HepG2 (cell line): Measurements from ENCODE around the gene ZNF616. TPM values are rescaled to one million over a fixed set of nuclear protein-coding genes. Genes with fewer than 3 reads are reported as not detected.

Experiments used
- ATF7-NPFF ChIP-seq: sonication (generic); formaldehyde crosslinking; IDR thresholded peaks from 2 replicates; pipeline ENCODE4 v1.8.1; 2023; ENCODE audit warnings: mild to moderate bottlenecking, low read depth, missing genetic modification reagents, moderate library complexity
- EP300 ChIP-seq, 3 experiments: sonication (generic) in 1 of 3; formaldehyde crosslinking in 1 of 3; IDR thresholded peaks; 2 replicates each; pipeline versions ENCODE4 v1.5.1 to v1.6.1; 2011 to 2020; ENCODE audit warnings: low read depth in 2 of 3, low read length in 2 of 3, borderline replicate concordance in 1 of 3, improper control_type of control experiment in 1 of 3, mild to moderate bottlenecking in 1 of 3, missing genetic modification reagents in 1 of 3, moderate library complexity in 1 of 3
- MAFF ChIP-seq: IDR thresholded peaks from 2 replicates; pipeline ENCODE4 v1.6.1; 2011; ENCODE audit warnings: low read depth, low read length, improper control_type of control experiment
- RNF2 ChIP-seq: fragments of 450-650 bp; conservative IDR thresholded peaks from 2 replicates; pipeline ENCODE4 v1.6.1; 2016; ENCODE audit warnings: low read depth
- ZBTB21 ChIP-seq: sonication (generic); formaldehyde crosslinking; IDR thresholded peaks from 2 replicates; pipeline ENCODE4 v1.4.0; 2020; ENCODE audit warnings: missing genetic modification reagents
- ZFP36L2 ChIP-seq: sonication (generic); formaldehyde crosslinking; IDR thresholded peaks from 2 replicates; pipeline ENCODE4 v1.4.0; 2020; ENCODE audit warnings: missing genetic modification reagents
- ZNF468 ChIP-seq: sonication (generic); formaldehyde crosslinking; IDR thresholded peaks from 2 replicates; pipeline ENCODE4 v1.8.0; 2022; ENCODE audit warnings: mild to moderate bottlenecking, moderate library complexity, missing genetic modification reagents
- ZNF549 ChIP-seq: sonication (generic); formaldehyde crosslinking; IDR thresholded peaks from 2 replicates; pipeline ENCODE4 v1.5.0; 2020; ENCODE audit warnings: missing genetic modification reagents
- polyA plus RNA-seq, 8 experiments: library from polyadenylated mRNA; depleted of rRNA in 3 of 8; stranded (reverse) in 7 of 8; unstranded in 1 of 8; fragments of >200 nt; fragmentation: Illumina TruSeq in 4 of 8; extraction: Trizol in 4 of 8; gene quantifications; 2 replicates each; pipeline versions ENCODE4 v1.2.1 to v1.2.3, GENCODE V29; 2011 to 2016; ENCODE audit warnings: low read depth in 4 of 8, missing spikeins in 1 of 8, mixed read lengths in 1 of 8; ENCODE audit not compliant: insufficient read depth in 1 of 8
- total RNA-seq, 5 experiments: library from RNA; depleted of rRNA; stranded (reverse); fragments of >200 nt; fragmentation: Illumina TruSeq; extraction: Trizol; gene quantifications; 2 replicates each; pipeline ENCODE4 v1.2.3, GENCODE V29; 2016; ENCODE audit warnings: low read depth in 1 of 5
- TF ChIP-seq, protein P1 (sequence below): sonication (generic); formaldehyde crosslinking; conservative IDR thresholded peaks from 2 replicates; pipeline ENCODE4 v1.4.0; 2020; ENCODE audit warnings: missing genetic modification reagents
- TF ChIP-seq, protein P2 (sequence below): sonication (generic); formaldehyde crosslinking; IDR thresholded peaks from 2 replicates; pipeline ENCODE4 v1.8.1; 2022; ENCODE audit warnings: low read depth, mild to moderate bottlenecking, missing genetic modification reagents
- TF ChIP-seq, protein P3 (sequence below): sonication (generic); formaldehyde crosslinking; conservative IDR thresholded peaks from 2 replicates; pipeline ENCODE4 v1.8.0; 2022; ENCODE audit warnings: missing genetic modification reagents
- TF ChIP-seq, protein P4 (sequence below): sonication (generic); formaldehyde crosslinking; IDR thresholded peaks from 2 replicates; pipeline ENCODE4 v1.4.0; 2020; ENCODE audit warnings: mild to moderate bottlenecking, missing genetic modification reagents
- TF ChIP-seq, protein P5 (sequence below): sonication (generic); formaldehyde crosslinking; IDR thresholded peaks from 2 replicates; pipeline ENCODE4 v1.4.0; 2020; ENCODE audit warnings: missing genetic modification reagents, low read depth, mild to moderate bottlenecking, borderline replicate concordance

ZNF616 gene
- total and polyA plus RNA-seq, 2 of the 13 experiments (the other 11 are each of a cell fraction or from before 2014, with no cell fraction given): 2.2 to 10.4 TPM

DNA sequence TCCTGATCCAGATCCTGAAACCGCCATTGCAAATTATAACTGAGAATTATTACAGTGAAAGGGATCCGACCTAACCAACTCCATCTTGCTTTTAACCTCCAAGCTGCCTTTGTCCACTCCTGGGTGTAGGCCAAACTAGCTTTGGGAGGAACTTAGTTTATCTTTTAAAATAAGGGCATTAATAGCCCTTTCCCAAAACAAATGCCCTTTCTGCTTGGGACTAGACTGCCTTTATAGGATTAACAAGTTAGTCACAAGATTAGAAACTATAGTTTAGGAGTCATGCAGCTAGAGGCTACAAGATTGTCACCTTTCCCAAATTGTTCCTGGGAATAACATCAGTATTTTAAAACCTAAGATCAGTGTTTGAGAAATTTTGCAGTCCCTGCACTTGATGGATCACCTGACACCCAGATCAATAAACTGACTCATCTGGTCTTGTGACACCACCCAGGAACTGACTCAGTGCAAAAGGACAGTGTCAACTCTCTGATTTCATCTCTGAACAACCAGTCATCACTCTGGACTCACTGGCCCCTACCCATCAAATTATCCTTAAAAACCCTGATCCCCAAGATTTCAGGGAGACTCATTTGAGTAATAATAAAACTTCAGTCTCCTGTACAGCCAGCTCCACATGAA, 40.1 kb downstream of the ZNF616 start (continued):
- TF ChIP-seq, protein P1, sequence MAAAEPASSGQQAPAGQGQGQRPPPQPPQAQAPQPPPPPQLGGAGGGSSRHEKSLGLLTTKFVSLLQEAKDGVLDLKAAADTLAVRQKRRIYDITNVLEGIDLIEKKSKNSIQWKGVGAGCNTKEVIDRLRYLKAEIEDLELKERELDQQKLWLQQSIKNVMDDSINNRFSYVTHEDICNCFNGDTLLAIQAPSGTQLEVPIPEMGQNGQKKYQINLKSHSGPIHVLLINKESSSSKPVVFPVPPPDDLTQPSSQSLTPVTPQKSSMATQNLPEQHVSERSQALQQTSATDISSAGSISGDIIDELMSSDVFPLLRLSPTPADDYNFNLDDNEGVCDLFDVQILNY: no peak
- no peak for TF ChIP-seq RNF2
- TF ChIP-seq, protein P2, sequence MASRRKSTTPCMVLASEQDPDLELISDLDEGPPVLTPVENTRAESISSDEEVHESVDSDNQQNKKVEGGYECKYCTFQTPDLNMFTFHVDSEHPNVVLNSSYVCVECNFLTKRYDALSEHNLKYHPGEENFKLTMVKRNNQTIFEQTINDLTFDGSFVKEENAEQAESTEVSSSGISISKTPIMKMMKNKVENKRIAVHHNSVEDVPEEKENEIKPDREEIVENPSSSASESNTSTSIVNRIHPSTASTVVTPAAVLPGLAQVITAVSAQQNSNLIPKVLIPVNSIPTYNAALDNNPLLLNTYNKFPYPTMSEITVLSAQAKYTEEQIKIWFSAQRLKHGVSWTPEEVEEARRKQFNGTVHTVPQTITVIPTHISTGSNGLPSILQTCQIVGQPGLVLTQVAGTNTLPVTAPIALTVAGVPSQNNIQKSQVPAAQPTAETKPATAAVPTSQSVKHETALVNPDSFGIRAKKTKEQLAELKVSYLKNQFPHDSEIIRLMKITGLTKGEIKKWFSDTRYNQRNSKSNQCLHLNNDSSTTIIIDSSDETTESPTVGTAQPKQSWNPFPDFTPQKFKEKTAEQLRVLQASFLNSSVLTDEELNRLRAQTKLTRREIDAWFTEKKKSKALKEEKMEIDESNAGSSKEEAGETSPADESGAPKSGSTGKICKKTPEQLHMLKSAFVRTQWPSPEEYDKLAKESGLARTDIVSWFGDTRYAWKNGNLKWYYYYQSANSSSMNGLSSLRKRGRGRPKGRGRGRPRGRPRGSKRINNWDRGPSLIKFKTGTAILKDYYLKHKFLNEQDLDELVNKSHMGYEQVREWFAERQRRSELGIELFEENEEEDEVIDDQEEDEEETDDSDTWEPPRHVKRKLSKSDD (CRISPR knock-in tag): no peak
- peak in 1 of 2 experiments; percentile 57; a peak in 1 of 4 replicates for TF ChIP-seq EP300 (IDR thresholded peaks at IDR 0.05; ENCODE audit: low read depth in 2 of 2, low read length in 2 of 2)
- TF ChIP-seq EP300 (CRISPR knock-in tag; IDR thresholded peaks at IDR 0.05; ENCODE audit: borderline replicate concordance): no peak; the same call in 1 of the 2 replicates
- TF ChIP-seq ATF7-NPFF (CRISPR knock-in tag): no peak
- TF ChIP-seq, protein P3, sequence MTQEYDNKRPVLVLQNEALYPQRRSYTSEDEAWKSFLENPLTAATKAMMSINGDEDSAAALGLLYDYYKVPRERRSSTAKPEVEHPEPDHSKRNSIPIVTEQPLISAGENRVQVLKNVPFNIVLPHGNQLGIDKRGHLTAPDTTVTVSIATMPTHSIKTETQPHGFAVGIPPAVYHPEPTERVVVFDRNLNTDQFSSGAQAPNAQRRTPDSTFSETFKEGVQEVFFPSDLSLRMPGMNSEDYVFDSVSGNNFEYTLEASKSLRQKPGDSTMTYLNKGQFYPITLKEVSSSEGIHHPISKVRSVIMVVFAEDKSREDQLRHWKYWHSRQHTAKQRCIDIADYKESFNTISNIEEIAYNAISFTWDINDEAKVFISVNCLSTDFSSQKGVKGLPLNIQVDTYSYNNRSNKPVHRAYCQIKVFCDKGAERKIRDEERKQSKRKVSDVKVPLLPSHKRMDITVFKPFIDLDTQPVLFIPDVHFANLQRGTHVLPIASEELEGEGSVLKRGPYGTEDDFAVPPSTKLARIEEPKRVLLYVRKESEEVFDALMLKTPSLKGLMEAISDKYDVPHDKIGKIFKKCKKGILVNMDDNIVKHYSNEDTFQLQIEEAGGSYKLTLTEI (CRISPR knock-in tag): no peak
- no peak for TF ChIP-seq ZFP36L2 (CRISPR knock-in tag)
- TF ChIP-seq, protein P4, sequence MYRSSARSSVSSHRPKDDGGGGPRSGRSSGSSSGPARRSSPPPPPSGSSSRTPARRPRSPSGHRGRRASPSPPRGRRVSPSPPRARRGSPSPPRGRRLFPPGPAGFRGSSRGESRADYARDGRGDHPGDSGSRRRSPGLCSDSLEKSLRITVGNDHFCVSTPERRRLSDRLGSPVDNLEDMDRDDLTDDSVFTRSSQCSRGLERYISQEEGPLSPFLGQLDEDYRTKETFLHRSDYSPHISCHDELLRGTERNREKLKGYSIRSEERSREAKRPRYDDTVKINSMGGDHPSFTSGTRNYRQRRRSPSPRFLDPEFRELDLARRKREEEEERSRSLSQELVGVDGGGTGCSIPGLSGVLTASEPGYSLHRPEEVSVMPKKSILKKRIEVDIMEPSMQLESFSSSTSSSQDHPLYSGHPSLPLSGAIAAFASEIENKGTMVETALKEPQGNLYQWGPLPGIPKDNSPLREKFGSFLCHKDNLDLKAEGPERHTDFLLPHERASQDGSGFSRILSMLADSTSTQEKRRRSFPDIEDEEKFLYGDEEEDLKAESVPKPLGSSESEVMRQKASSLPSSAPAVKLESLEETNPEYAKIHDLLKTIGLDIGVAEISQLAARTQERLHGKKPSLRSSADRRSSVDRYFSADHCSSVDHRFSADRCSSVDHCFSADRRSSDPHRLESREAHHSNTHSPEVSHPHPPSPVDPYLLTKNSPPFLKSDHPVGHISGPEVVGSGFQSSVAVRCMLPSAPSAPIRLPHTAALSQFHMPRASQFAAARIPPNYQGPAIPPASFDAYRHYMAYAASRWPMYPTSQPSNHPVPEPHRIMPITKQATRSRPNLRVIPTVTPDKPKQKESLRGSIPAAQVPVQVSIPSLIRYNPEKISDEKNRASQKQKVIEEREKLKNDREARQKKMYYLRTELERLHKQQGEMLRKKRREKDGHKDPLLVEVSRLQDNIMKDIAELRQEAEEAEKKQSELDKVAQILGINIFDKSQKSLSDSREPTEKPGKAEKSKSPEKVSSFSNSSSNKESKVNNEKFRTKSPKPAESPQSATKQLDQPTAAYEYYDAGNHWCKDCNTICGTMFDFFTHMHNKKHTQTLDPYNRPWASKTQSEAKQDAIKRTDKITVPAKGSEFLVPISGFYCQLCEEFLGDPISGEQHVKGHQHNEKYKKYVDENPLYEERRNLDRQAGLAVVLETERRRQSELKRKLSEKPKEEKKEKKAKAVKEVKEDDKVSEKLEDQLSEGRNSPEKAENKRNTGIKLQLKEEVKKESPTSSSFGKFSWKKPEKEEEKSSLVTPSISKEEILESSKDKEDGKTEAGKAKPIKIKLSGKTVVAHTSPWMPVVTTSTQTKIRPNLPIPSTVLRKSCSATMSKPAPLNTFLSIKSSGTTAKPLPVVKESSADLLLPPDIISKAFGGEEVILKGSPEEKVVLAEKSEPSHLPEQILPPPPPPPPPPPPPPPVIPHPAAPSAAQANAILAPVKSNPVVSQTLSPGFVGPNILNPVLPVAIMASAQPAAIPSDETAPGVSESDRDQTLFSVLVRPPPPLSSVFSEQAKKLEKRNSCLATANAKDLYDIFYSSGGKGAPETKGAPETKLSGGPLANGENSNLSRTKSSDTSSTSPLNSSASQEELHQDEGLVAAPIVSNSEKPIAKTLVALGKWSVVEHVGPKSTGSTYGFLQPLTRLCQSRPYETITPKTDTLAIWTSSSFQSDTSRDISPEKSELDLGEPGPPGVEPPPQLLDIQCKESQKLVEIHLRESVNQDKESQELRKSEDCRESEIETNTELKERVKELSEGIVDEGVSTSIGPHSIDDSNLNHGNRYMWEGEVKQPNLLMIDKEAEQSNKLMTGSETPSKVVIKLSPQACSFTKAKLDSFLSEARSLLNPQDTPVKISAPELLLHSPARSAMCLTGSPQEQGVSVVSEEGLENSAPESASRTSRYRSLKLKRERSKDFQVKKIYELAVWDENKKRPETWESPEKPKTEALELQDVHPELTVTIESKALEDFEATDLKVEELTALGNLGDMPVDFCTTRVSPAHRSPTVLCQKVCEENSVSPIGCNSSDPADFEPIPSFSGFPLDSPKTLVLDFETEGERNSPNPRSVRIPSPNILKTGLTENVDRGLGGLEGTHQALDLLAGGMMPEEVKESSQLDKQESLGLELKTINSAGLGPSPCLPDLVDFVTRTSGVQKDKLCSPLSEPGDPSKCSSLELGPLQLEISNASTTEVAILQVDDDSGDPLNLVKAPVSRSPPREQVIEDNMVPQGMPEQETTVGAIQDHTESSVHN (CRISPR knock-in tag): no peak
- no peak for TF ChIP-seq ZNF468 (CRISPR knock-in tag)
- TF ChIP-seq, protein P5, sequence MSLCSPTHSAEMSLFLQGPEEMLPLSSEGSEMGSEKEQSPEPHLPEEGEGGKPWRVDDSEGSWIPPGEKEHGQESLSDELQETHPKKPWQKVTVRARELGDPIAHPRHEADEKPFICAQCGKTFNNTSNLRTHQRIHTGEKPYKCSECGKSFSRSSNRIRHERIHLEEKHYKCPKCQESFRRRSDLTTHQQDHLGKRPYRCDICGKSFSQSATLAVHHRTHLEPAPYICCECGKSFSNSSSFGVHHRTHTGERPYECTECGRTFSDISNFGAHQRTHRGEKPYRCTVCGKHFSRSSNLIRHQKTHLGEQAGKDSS: no peak
- TF ChIP-seq ZBTB21 (CRISPR knock-in tag): 0 out of 2 replicates have a peak, but pooled peaks have one; percentile 48
- 0 out of 2 replicates have a peak, but pooled peaks have one; percentile 40 for TF ChIP-seq MAFF
- no peak for TF ChIP-seq ZNF549 (CRISPR knock-in tag)
